SJSA1 (cell line): ENCODE data around the gene TFPI. TPM values are rescaled to one million over a fixed set of nuclear protein-coding genes. Genes with fewer than 3 reads are reported as not detected.
"Not testable (repeated sequence)": the region's sequence is repeated elsewhere in the genome, so short reads cannot be mapped to it uniquely, and the experiment has no call there.

Source experiments
- DNase-seq, 2 experiments: peaks; one replicate each; pipeline ENCODE4 v3.0.0-alpha.2; 2015 to 2020; ENCODE audit warnings: low spot score in 2 of 2, low read depth in 1 of 2
- H3K27ac ChIP-seq: fragments of 250-450 bp; sonication (Bioruptor Pico); 2 replicates; pipeline ENCODE4 v1.5.1; 2020; ENCODE audit warnings: mild to moderate bottlenecking, moderate library complexity
- H3K27me3 ChIP-seq: fragments of 250-450 bp; sonication (Bioruptor Pico); replicated peaks from 2 replicates; pipeline ENCODE4 v1.5.1; 2020; ENCODE audit warnings: mild to moderate bottlenecking, moderate library complexity
- H3K36me3 ChIP-seq: fragments of 250-450 bp; sonication (Bioruptor Pico); 2 replicates; pipeline ENCODE4 v1.5.1; 2020; ENCODE audit warnings: mild to moderate bottlenecking
- H3K4me1 ChIP-seq: fragments of 250-450 bp; sonication (Bioruptor Pico); replicated peaks from 2 replicates; pipeline ENCODE4 v1.6.1; 2021; ENCODE audit warnings: mild to moderate bottlenecking
- H3K4me3 ChIP-seq: fragments of 250-450 bp; sonication (Bioruptor Pico); 2 replicates; pipeline ENCODE4 v1.5.1; 2020; ENCODE audit warnings: mild to moderate bottlenecking
- H3K9me3 ChIP-seq: fragments of 250-450 bp; sonication (Bioruptor Pico); replicated peaks from 2 replicates; pipeline ENCODE4 v1.5.1; 2020; ENCODE audit warnings: mild to moderate bottlenecking
- total RNA-seq: library from RNA; depleted of rRNA; stranded (reverse); fragments of >200 nt; shearing (Covaris generic); gene quantifications from 2 replicates; pipeline ENCODE4 v1.2.3, GENCODE V29; 2014

Gene TFPI
- total RNA-seq, 1 experiment from 2014 or later, result 133 TPM

DNA sequence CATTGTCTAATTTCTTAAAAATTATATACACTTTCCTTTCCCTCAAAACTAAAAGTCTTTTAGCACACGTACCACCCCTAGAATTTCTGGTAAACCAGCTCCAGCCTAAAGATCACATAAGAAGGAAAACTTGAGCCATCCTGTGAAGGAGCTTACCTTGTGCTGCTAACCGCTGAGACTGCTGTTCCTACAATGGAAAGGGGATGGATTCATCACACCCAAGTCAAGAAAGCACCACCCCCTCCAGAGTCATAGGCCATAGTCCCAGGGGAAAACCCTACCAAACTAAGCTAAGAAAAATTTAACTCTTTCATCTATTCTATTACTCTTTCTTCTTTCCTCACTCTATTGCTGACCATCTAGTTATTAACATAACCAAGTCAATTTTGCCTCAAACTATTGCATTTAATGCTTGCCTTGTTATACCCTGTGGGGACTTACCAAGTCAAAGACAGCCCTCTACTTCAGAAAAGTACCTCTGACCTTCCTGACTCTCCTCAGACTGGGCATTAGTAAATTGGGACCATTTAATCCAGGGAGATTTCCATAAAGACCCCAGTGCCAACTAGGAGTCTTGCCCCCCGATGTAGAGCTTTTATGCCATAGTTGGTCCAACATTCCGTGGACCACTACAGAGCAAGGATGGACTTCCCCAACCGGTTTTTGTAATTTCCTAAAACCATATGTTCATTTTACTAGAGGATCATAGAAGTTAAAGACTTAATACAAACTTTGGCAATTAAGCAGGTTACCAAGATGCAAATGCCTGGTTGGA, 40.6 kb downstream of the TFPI start:
- not testable (repeated sequence) for H3K4me1 ChIP-seq, H3K9me3 ChIP-seq, H3K27ac ChIP-seq, H3K27me3 ChIP-seq, H3K4me3 ChIP-seq, DNase-seq
- H3K36me3 ChIP-seq, result peaks cover 20% of the 10 kb centered on the region

GRCh38 chr2:187511356-187512315, 42.6 kb downstream of the TFPI start:
- no peaks in the 10 kb centered on the region for H3K9me3 ChIP-seq
- H3K36me3 ChIP-seq, result peaks cover 3% of the 10 kb centered on the region
- no peaks in the 10 kb centered on the region for H3K27me3 ChIP-seq
- no peak for DNase-seq
- H3K4me1 ChIP-seq, result no peaks in the 10 kb centered on the region
- no peak overlapping the region for H3K27ac ChIP-seq
- H3K4me3 ChIP-seq, result no peak overlapping the region

DNA sequence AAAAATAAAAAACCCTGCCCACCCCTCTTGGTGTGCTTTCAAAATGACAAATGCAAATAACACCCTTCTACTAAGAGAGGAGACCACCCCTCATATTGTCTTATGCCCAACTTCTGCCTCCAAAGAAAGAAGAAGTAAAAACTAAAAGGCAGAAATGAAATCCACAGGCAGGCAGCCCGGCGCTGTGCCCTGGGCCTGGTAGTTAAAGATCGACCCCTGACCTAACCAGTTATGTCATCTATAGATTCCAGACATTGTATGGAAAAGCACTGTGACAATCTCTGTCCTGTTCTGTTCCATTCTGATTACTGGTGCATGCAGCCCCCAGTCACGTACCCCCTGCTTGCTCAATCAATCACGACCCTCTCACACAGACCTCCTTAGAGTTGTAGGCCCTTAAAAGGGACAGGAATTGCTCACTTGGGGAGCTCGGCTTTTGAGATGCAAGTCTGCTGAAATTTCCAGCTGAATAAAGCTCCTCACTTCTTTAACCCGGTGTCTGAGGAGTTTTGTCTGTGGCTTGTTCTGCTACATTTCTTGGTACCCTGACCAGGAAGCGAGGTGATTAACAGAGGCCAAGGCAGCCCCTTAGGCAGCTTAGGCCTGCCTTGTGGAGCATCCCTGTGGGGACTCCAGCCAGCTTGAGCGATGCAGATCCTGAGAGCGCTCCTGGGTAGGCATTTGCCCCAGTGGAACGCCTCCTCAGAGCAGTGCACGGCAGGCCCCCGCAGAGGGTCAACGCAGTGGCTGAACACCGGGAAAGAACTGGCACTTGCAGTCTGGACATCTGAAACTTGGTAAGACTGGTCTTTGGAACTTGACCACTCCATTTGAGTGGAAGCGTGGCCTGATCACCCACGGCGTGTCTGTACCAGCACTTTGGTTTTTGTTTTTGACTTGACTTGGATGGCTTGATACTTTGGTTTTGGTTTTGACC, 43.5 kb downstream of the TFPI start:
- not testable (repeated sequence) for DNase-seq, H3K36me3 ChIP-seq, H3K4me3 ChIP-seq, H3K27ac ChIP-seq, H3K27me3 ChIP-seq, H3K4me1 ChIP-seq, H3K9me3 ChIP-seq

GRCh38 chr2:187509667-187510417, 44.4 kb downstream of the TFPI start:
- no peaks in the 10 kb centered on the region for H3K9me3 ChIP-seq
- peaks cover 3% of the 10 kb centered on the region for H3K36me3 ChIP-seq
- H3K27me3 ChIP-seq, result no peaks in the 10 kb centered on the region
- H3K4me3 ChIP-seq, result no peak overlapping the region
- H3K4me1 ChIP-seq, result no peaks in the 10 kb centered on the region
- no peak for DNase-seq
- H3K27ac ChIP-seq, result no peak overlapping the region

GRCh38 chr2:187506416-187506815, 47.8 kb downstream of the TFPI start:
- Histone ChIP-seq H3K27ac (no peak overlapping the region), H3K27me3 (no peaks in the 10 kb centered on the region), H3K36me3 (peaks cover 7% of the 10 kb centered on the region), H3K4me1 (no peaks in the 10 kb centered on the region), H3K4me3 (no peak overlapping the region), H3K9me3 (no peaks in the 10 kb centered on the region)
- no peak for DNase-seq

DNA sequence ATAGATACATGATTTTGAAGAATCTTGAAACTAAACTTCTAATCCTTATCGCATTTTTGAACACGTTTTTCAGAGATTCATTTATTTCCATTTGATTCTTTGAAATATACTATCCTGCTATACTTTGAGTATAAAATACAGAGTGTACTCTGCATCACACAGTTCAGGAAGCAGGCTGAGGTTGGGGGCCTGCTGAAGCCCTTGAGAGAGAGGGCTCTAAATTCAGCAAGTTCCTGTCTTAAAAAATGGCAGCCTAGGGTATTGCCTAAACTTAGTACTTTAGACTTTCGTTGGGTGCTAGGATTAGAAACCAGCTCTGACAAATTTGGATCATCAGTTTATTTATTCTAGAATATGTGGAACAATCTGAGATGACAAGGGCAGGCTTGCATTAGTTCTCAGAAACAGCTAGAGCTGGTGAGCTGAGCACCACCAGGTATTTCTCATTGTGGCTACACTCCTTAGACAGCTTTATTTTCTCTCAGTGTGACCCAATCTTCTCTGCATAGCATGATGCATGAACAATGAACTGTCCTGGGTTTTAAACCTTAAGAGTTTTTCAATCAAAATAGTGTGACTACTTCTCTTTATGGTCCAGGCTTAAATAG, 49.1 kb downstream of the TFPI start:
- no peak for DNase-seq
- H3K36me3 ChIP-seq, result peaks cover 10% of the 10 kb centered on the region
- 0 out of 2 replicates have a peak, but pooled peaks cover 4% of the 10 kb centered on the region for H3K4me1 ChIP-seq

GRCh38 chr2:187504312-187504921, 49.8 kb downstream of the TFPI start:
- Histone ChIP-seq H3K27ac (no peak overlapping the region), H3K27me3 (no peaks in the 10 kb centered on the region), H3K36me3 (peaks cover 7% of the 10 kb centered on the region), H3K4me3 (no peak overlapping the region), H3K9me3 (no peaks in the 10 kb centered on the region), H3K4me1 (0 out of 2 replicates have a peak, but pooled peaks cover 4% of the 10 kb centered on the region)
- DNase-seq, result no peak

More for the DNA sequence above, 49.1 kb downstream of the TFPI start:
- no peak overlapping the region for H3K4me3 ChIP-seq
- no peaks in the 10 kb centered on the region for H3K9me3 ChIP-seq
- no peaks in the 10 kb centered on the region for H3K27me3 ChIP-seq
- H3K27ac ChIP-seq, result no peak overlapping the region

- no peak for DNase-seq
- H3K9me3 ChIP-seq, result no peaks in the 10 kb centered on the region
- H3K36me3 ChIP-seq, result peaks cover 7% of the 10 kb centered on the region
- H3K4me1 ChIP-seq, result 0 out of 2 replicates have a peak, but pooled peaks cover 4% of the 10 kb centered on the region
- no peak overlapping the region for H3K27ac ChIP-seq
- H3K27me3 ChIP-seq, result no peaks in the 10 kb centered on the region
- H3K4me3 ChIP-seq, result no peak overlapping the region
These were observed 50.5 kb downstream of the TFPI start for GRCh38 chr2:187503700-187504099.

GRCh38 chr2:187502467-187502866, 51.8 kb downstream of the TFPI start:
- no peak overlapping the region for H3K4me3 ChIP-seq

GRCh38 chr2:187500585-187501359, 53.5 kb downstream of the TFPI start:
- 0 out of 2 replicates have a peak, but pooled peaks cover 4% of the 10 kb centered on the region for H3K4me1 ChIP-seq
- no peak overlapping the region for H3K27ac ChIP-seq

More at GRCh38 chr2:187502467-187502866, 51.8 kb downstream of the TFPI start:
- Histone ChIP-seq H3K27me3 (no peaks in the 10 kb centered on the region), H3K9me3 (no peaks in the 10 kb centered on the region), H3K36me3 (peaks cover 7% of the 10 kb centered on the region), H3K4me1 (0 out of 2 replicates have a peak, but pooled peaks cover 4% of the 10 kb centered on the region), H3K27ac (no peak overlapping the region)
- no peak for DNase-seq

GRCh38 chr2:187499941-187500532, 54.2 kb downstream of the TFPI start:
- Histone ChIP-seq H3K9me3 (no peaks in the 10 kb centered on the region), H3K27me3 (no peaks in the 10 kb centered on the region), H3K4me1 (0 out of 2 replicates have a peak, but pooled peaks cover 4% of the 10 kb centered on the region), H3K4me3 (no peak overlapping the region), H3K36me3 (peaks cover 23% of the 10 kb centered on the region), H3K27ac (no peak overlapping the region)
- peak; percentile 46 to 64 for DNase-seq

More at GRCh38 chr2:187500585-187501359, 53.5 kb downstream of the TFPI start:
- Histone ChIP-seq H3K27me3 (no peaks in the 10 kb centered on the region), H3K36me3 (peaks cover 16% of the 10 kb centered on the region), H3K9me3 (no peaks in the 10 kb centered on the region), H3K4me3 (no peak overlapping the region)
- peak in 1 of 2 experiments; percentile 50 for DNase-seq
